Neural cell (in vitro differentiated cells): ENCODE data around the gene SIAH2. TPM values are rescaled to one million over a fixed set of nuclear protein-coding genes. Genes with fewer than 3 reads are reported as not detected.

ENCODE experiments used
- H2AFZ ChIP-seq: fragments of 200-600, 300-800 bp; sonication (generic), shearing (Covaris generic); 2 replicates; pipeline ENCODE4 v1.6.0; 2014; ENCODE audit warnings: low read depth, mild to moderate bottlenecking, antibody characterized with exemption, low read length, moderate library complexity
- H3F3A ChIP-seq: fragments of 200-600 bp; shearing (Covaris generic); 2 replicates; pipeline ENCODE4 v1.6.1; 2016; ENCODE audit warnings: mild to moderate bottlenecking, moderate library complexity, mixed read lengths, antibody characterized with exemption, low read length; ENCODE audit not compliant: insufficient read depth, poor library complexity, severe bottlenecking
- H3K27ac ChIP-seq: fragments of 200-600, 300-800 bp; sonication (generic), shearing (Covaris generic); 2 replicates; pipeline ENCODE4 v1.5.1; 2014; ENCODE audit warnings: mild to moderate bottlenecking, low read length, moderate library complexity
- H3K27me3 ChIP-seq: fragments of 300-800, 200-600 bp; sonication (generic), shearing (Covaris generic); 2 replicates; pipeline ENCODE4 v1.6.0; 2014; ENCODE audit warnings: mild to moderate bottlenecking, low read depth, low read length, moderate library complexity; ENCODE audit not compliant: insufficient read depth
- H3K36me3 ChIP-seq: fragments of 300-800, 200-600 bp; sonication (generic), shearing (Covaris generic); 2 replicates; pipeline ENCODE4 v1.5.1; 2014; ENCODE audit warnings: mild to moderate bottlenecking, antibody characterized with exemption, low read length, moderate library complexity; ENCODE audit not compliant: insufficient read depth
- H3K4me2 ChIP-seq: fragments of 300-800, 200-600 bp; sonication (generic), shearing (Covaris generic); 2 replicates; pipeline ENCODE4 v1.6.0; 2014; ENCODE audit warnings: mild to moderate bottlenecking, low read length
- H3K4me3 ChIP-seq: fragments of 300-800, 200-600 bp; sonication (generic), shearing (Covaris generic); 2 replicates; pipeline ENCODE4 v1.5.1; 2014; ENCODE audit warnings: mild to moderate bottlenecking, low read length, moderate library complexity
- H3K79me2 ChIP-seq: fragments of 200-600 bp; shearing (Covaris generic); replicated peaks from 2 replicates; pipeline ENCODE4 v1.6.0; 2014; ENCODE audit warnings: mild to moderate bottlenecking, low read length, moderate library complexity; ENCODE audit not compliant: insufficient read depth
- H3K9ac ChIP-seq: fragments of 300-800, 200-600 bp; sonication (generic), shearing (Covaris generic); 2 replicates; pipeline ENCODE4 v1.6.1; 2016; ENCODE audit warnings: mild to moderate bottlenecking, low read length, mixed read lengths
- H3K9me2 ChIP-seq: fragments of 200-600 bp; shearing (Covaris generic); 2 replicates; pipeline ENCODE4 v1.6.1; 2016; ENCODE audit warnings: mild to moderate bottlenecking, low read length, mixed read lengths; ENCODE audit not compliant: insufficient read depth
- H3K9me3 ChIP-seq: fragments of 200-600, 300-800 bp; sonication (generic), shearing (Covaris generic); 2 replicates; pipeline ENCODE4 v1.6.1; 2016; ENCODE audit warnings: mild to moderate bottlenecking, mixed run types, low read length, moderate library complexity, mixed read lengths
- H4K20me1 ChIP-seq: fragments of 200-600 bp; shearing (Covaris generic); 2 replicates; pipeline ENCODE4 v1.6.1; 2016; ENCODE audit warnings: mild to moderate bottlenecking, mixed run types; ENCODE audit not compliant: insufficient read depth
- CTCF ChIP-seq: fragments of 450-650 bp; IDR thresholded peaks from 2 replicates; pipeline ENCODE4 v1.5.1; 2014; ENCODE audit warnings: antibody characterized with exemption, mild to moderate bottlenecking, moderate library complexity; ENCODE audit not compliant: poor library complexity, severe bottlenecking
- EP300 ChIP-seq: fragments of 450-650 bp; conservative IDR thresholded peaks from 2 replicates; pipeline ENCODE4 v1.6.1; 2014; ENCODE audit warnings: antibody characterized with exemption, mild to moderate bottlenecking, moderate library complexity; ENCODE audit not compliant: poor library complexity, severe bottlenecking
- EZH2 ChIP-seq: fragments of 200-600, 300-800 bp; shearing (Covaris generic), sonication (generic); IDR thresholded peaks from 2 replicates; pipeline ENCODE4 v1.6.1; 2014; ENCODE audit warnings: antibody characterized with exemption, low read length, borderline replicate concordance, mild to moderate bottlenecking; ENCODE audit not compliant: insufficient read depth, poor library complexity, severe bottlenecking
- MXI1 ChIP-seq: fragments of 450-650 bp; conservative IDR thresholded peaks from 2 replicates; pipeline ENCODE4 v1.6.1; 2014; ENCODE audit warnings: antibody characterized with exemption, mild to moderate bottlenecking; ENCODE audit not compliant: poor library complexity, severe bottlenecking
- POLR2AphosphoS5 ChIP-seq: IDR thresholded peaks from 2 replicates; pipeline ENCODE4 v1.6.1; 2012
- RAD21 ChIP-seq: fragments of 450-650 bp; conservative IDR thresholded peaks from 2 replicates; pipeline ENCODE4 v1.6.1; 2014; ENCODE audit warnings: antibody characterized with exemption, mild to moderate bottlenecking, moderate library complexity
- REST ChIP-seq: IDR thresholded peaks from 2 replicates; pipeline ENCODE4 v1.6.1; 2012; ENCODE audit warnings: borderline replicate concordance
- SMC3 ChIP-seq: fragments of 450-650 bp; conservative IDR thresholded peaks from 2 replicates; pipeline ENCODE4 v1.6.1; 2014; ENCODE audit warnings: antibody characterized with exemption, mild to moderate bottlenecking, moderate library complexity; ENCODE audit not compliant: poor library complexity
- TAF1 ChIP-seq: IDR thresholded peaks from 2 replicates; pipeline ENCODE4 v1.6.1; 2012; ENCODE audit warnings: low read depth
- polyA plus RNA-seq: library from polyadenylated mRNA; depleted of rRNA; stranded (reverse); fragments of >200 nt; gene quantifications from 2 replicates; pipeline ENCODE4 v1.2.3, GENCODE V29; 2014

Gene SIAH2
- polyA plus RNA-seq, 1 donor from 2014 or later: 21.8 TPM

GRCh38 chr3:150736903-150737832, 25.8 kb downstream of the SIAH2 start:
- Histone ChIP-seq H4K20me1 (no peaks in the 10 kb centered on the region), H3K36me3 (no peaks in the 10 kb centered on the region), H3K9me2 (no peaks in the 10 kb centered on the region), H3K79me2 (no peaks in the 10 kb centered on the region), H3K4me3 (no peak overlapping the region), H3K9ac (no peak overlapping the region), H3K4me2 (no peak overlapping the region), H2AFZ (no peak overlapping the region), H3K27ac (no peak overlapping the region), H3K9me3 (no peaks in the 10 kb centered on the region), H3F3A (no peaks in the 10 kb centered on the region), H3K27me3 (no peaks in the 10 kb centered on the region)
- TF ChIP-seq SMC3: no peak
- TF ChIP-seq CTCF: no peak
- no peak for TF ChIP-seq REST
- TF ChIP-seq RAD21: no peak
- no peak for TF ChIP-seq MXI1
- TF ChIP-seq EP300: no peak
- no peak for TF ChIP-seq EZH2
- TF ChIP-seq POLR2AphosphoS5: no peak
- TF ChIP-seq TAF1: no peak

- no peaks in the 10 kb centered on the region for H3K36me3 ChIP-seq
- no peaks in the 10 kb centered on the region for H3K9me2 ChIP-seq
- H3K9me3 ChIP-seq: no peaks in the 10 kb centered on the region
- no peak overlapping the region for H3K27ac ChIP-seq
- H3F3A ChIP-seq: no peaks in the 10 kb centered on the region
- H2AFZ ChIP-seq: no peak overlapping the region
- TF ChIP-seq TAF1: no peak
- TF ChIP-seq CTCF: no peak
- no peak for TF ChIP-seq MXI1
- no peak for TF ChIP-seq RAD21
- no peak for TF ChIP-seq EP300
- no peak overlapping the region for H3K4me2 ChIP-seq
- H3K4me3 ChIP-seq: no peak overlapping the region
- H4K20me1 ChIP-seq: no peaks in the 10 kb centered on the region
- no peak overlapping the region for H3K9ac ChIP-seq
- H3K79me2 ChIP-seq: no peaks in the 10 kb centered on the region
- H3K27me3 ChIP-seq: no peaks in the 10 kb centered on the region
These were observed 26.7 kb downstream of the SIAH2 start for GRCh38 chr3:150736316-150736719.
